GM19099 (cell line): Measurements from ENCODE around the gene MYCBP2.

ENCODE experiments used
- POLR2A ChIP-seq: IDR thresholded peaks from 3 replicates; pipeline ENCODE4 v1.6.1; 2011; ENCODE audit warnings: low read depth; ENCODE audit not compliant: insufficient read length; ENCODE audit errors: extremely low read depth

MYCBP2 gene

GRCh38 chr13:77196052-77196618 lies 130.8 kb downstream of the MYCBP2 start:
- no peak for TF ChIP-seq POLR2A

GRCh38 chr13:77190349-77190958 lies 136.4 kb downstream of the MYCBP2 start:
- TF ChIP-seq POLR2A = no peak

- TF ChIP-seq POLR2A = no peak
Observed at GRCh38 chr13:77185721-77186120, 141.2 kb downstream of the MYCBP2 start.

- TF ChIP-seq POLR2A = no peak
Observed at GRCh38 chr13:77184455-77184854, 142.4 kb downstream of the MYCBP2 start.

- TF ChIP-seq POLR2A = no peak
Observed at GRCh38 chr13:77180011-77180410, 146.9 kb downstream of the MYCBP2 start.

GRCh38 chr13:77177646-77178045 lies 149.2 kb downstream of the MYCBP2 start:
- no peak for TF ChIP-seq POLR2A

GRCh38 chr13:77176350-77176749 lies 150.5 kb downstream of the MYCBP2 start:
- TF ChIP-seq POLR2A = no peak

- TF ChIP-seq POLR2A = no peak
Observed at GRCh38 chr13:77172650-77173049, 154.2 kb downstream of the MYCBP2 start.

- no peak for TF ChIP-seq POLR2A
Observed at GRCh38 chr13:77171451-77171850, 155.4 kb downstream of the MYCBP2 start.

GRCh38 chr13:77168237-77168636 lies 158.7 kb downstream of the MYCBP2 start:
- TF ChIP-seq POLR2A = no peak

- no peak for TF ChIP-seq POLR2A
Observed at GRCh38 chr13:77150651-77151050, 176.2 kb downstream of the MYCBP2 start.

- no peak for TF ChIP-seq POLR2A
Observed at GRCh38 chr13:77143431-77143830, 183.5 kb downstream of the MYCBP2 start.

- no peak for TF ChIP-seq POLR2A
Observed at GRCh38 chr13:77139306-77139705, 187.6 kb downstream of the MYCBP2 start.

- TF ChIP-seq POLR2A = no peak
Observed at GRCh38 chr13:77138813-77139212, 188.1 kb downstream of the MYCBP2 start.

GRCh38 chr13:77136902-77137420 lies 189.9 kb downstream of the MYCBP2 start:
- no peak for TF ChIP-seq POLR2A

- no peak for TF ChIP-seq POLR2A
Observed at GRCh38 chr13:77124423-77124822, 202.5 kb downstream of the MYCBP2 start.

GRCh38 chr13:77118134-77118533 lies 208.8 kb downstream of the MYCBP2 start:
- no peak for TF ChIP-seq POLR2A

- TF ChIP-seq POLR2A = no peak
Observed at GRCh38 chr13:77114271-77114670, 212.6 kb downstream of the MYCBP2 start.

GRCh38 chr13:77113496-77113895 lies 213.4 kb downstream of the MYCBP2 start:
- no peak for TF ChIP-seq POLR2A
